OCI-LY7 (cell line): ENCODE measurements around the gene BSND.

ENCODE experiments used
- EZH2phosphoT487 ChIP-seq: fragments of 200-600 bp; sonication (generic); IDR thresholded peaks from 2 replicates; pipeline ENCODE4 v1.6.1; 2018; ENCODE audit warnings: low read depth, borderline replicate concordance, mild to moderate bottlenecking, mixed run types, antibody characterized with exemption, low read length, moderate library complexity, mixed read lengths
- TF ChIP-seq, protein P1 (sequence below): fragments of 200-600 bp; sonication (generic); conservative IDR thresholded peaks from 2 replicates; pipeline ENCODE4 v1.5.1; 2014; ENCODE audit warnings: mild to moderate bottlenecking, antibody characterized with exemption, low read length, moderate library complexity, mixed read lengths

DNA sequence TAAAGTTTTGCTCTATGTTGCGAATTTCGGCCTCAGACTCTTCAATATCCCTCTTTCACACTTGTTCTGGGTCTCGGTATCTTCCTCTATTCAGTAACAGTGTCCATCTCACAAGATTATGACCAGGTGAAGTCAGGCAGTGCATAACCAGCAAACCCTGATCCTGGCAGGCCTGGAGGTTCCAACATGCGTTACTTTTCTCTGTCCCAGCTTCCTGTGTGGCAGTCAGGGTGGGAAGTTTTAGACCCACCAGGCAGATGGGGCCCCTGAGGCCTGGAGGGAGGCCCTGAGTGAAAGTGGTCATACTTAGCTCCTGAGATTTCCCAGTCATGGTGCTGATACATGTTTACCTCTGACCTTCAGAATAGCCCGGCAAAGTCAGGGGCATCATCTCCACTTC is 13.2 kb upstream of the BSND start:
- TF ChIP-seq, protein P1, sequence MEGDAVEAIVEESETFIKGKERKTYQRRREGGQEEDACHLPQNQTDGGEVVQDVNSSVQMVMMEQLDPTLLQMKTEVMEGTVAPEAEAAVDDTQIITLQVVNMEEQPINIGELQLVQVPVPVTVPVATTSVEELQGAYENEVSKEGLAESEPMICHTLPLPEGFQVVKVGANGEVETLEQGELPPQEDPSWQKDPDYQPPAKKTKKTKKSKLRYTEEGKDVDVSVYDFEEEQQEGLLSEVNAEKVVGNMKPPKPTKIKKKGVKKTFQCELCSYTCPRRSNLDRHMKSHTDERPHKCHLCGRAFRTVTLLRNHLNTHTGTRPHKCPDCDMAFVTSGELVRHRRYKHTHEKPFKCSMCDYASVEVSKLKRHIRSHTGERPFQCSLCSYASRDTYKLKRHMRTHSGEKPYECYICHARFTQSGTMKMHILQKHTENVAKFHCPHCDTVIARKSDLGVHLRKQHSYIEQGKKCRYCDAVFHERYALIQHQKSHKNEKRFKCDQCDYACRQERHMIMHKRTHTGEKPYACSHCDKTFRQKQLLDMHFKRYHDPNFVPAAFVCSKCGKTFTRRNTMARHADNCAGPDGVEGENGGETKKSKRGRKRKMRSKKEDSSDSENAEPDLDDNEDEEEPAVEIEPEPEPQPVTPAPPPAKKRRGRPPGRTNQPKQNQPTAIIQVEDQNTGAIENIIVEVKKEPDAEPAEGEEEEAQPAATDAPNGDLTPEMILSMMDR = no peak
- no peak for TF ChIP-seq EZH2phosphoT487
